Right cardiac atrium (tissue), 5 donors: ENCODE measurements around the gene KASH5. TPM values are rescaled to one million over a fixed set of nuclear protein-coding genes. Genes with fewer than 3 reads are reported as not detected.

Source experiments
- ATAC-seq, 2 donors: fragments of 200-7000 bp; cut with Tn5 transposase; one replicate each; pipeline versions ENCODE4 v1.8.0 to v1.9.1; 2020; ENCODE audit warnings: moderate library complexity in 2 of 2, mild to moderate bottlenecking in 1 of 2
- DNase-seq, 3 donors: peaks; one replicate each; pipeline ENCODE4 v3.0.0-alpha.2; 2020
- H3K27ac ChIP-seq: one replicate; pipeline ENCODE4 v1.5.1; 2013; ENCODE audit warnings: mild to moderate bottlenecking, low read length, control low read depth, moderate library complexity
- H3K27me3 ChIP-seq: one replicate; pipeline ENCODE4 v1.6.1; 2013; ENCODE audit not compliant: control insufficient read depth, insufficient read depth
- H3K4me1 ChIP-seq: one replicate; pipeline ENCODE4 v1.6.1; 2013; ENCODE audit warnings: low read length; ENCODE audit not compliant: control insufficient read depth, insufficient read depth
- H3K4me3 ChIP-seq: one replicate; pipeline ENCODE4 v1.5.1; 2013; ENCODE audit warnings: low read length, control low read depth
- H3K9me3 ChIP-seq: one replicate; pipeline ENCODE4 v1.6.1; 2013; ENCODE audit warnings: low read length; ENCODE audit not compliant: control insufficient read depth
- WGBS: extraction: QIAGEN DNeasy Blood & Tissue Kit; methylation state at CpG from one replicate; pipeline ENCODE4 v1.1.7; 2013; 5-methylcytosine and 5-hydroxymethylcytosine counted together
- intact Hi-C, 4 donors: fragments of 100-400 bp; cut with DNase I; formaldehyde crosslinking; loops; one replicate each; pipeline versions ENCODE4 v1.11.0 to v1.14.0; 2022 to 2023
- polyA plus RNA-seq: library from polyadenylated mRNA; stranded (reverse); fragments of 200-250 nt; gene quantifications from one replicate; pipeline ENCODE4 v1.2.3, GENCODE V29; 2013
- total RNA-seq, 4 donors: library from RNA; stranded (reverse); fragmentation: NEBNext Ultra II Directional; extraction: Animal tissue kit (Norgen Biotek cat#: 25700); gene quantifications; one replicate each; pipeline ENCODE4 v1.2.1, GENCODE V29; 2021
- donor health status: healthy with polysubstance abuse.
- donor health status: DM: no; HTN: yes; CAD: no.
- donor health status: DM: no; HTN: no; CAD: no.
- donor health status: DM: no; HTN: yes; CAD: no; lungs with severe emphysema.
- donor health status: DM: yes; HTN: yes; CAD: no.

Gene KASH5
- total and polyA plus RNA-seq, 5 donors, result not detected

DNA sequence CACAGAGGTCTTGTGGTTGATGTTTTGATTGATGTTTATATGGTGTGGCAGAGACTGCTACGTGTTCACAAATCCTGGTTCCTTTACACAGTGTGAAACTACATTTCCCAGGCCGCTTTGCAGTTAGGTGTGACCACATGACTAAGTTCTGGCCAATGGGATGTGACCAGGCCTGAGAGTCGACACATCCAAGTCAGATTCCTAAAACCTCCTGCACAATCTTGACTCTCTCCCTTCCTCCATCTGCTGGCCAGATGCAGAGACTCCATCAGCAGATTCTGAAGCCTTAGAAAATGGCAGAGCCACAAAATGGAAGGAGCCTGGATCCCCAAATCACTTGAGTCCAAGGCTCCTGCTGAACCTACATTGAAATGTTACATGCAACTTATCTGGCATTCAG lies 40.2 kb upstream of the KASH5 start:
- H3K4me1 ChIP-seq, result no peaks in the 10 kb centered on the region
- 64% methylated on average over 3 of the region's 3 CpGs for WGBS
- no peak overlapping the region for H3K4me3 ChIP-seq
- DNase-seq (no peak), ATAC-seq (peak; percentile 66 to 70)
- no peaks in the 10 kb centered on the region for H3K9me3 ChIP-seq
- H3K27me3 ChIP-seq, result no peaks in the 10 kb centered on the region
- no peak overlapping the region for H3K27ac ChIP-seq
- intact Hi-C loops, result no loop called here

DNA sequence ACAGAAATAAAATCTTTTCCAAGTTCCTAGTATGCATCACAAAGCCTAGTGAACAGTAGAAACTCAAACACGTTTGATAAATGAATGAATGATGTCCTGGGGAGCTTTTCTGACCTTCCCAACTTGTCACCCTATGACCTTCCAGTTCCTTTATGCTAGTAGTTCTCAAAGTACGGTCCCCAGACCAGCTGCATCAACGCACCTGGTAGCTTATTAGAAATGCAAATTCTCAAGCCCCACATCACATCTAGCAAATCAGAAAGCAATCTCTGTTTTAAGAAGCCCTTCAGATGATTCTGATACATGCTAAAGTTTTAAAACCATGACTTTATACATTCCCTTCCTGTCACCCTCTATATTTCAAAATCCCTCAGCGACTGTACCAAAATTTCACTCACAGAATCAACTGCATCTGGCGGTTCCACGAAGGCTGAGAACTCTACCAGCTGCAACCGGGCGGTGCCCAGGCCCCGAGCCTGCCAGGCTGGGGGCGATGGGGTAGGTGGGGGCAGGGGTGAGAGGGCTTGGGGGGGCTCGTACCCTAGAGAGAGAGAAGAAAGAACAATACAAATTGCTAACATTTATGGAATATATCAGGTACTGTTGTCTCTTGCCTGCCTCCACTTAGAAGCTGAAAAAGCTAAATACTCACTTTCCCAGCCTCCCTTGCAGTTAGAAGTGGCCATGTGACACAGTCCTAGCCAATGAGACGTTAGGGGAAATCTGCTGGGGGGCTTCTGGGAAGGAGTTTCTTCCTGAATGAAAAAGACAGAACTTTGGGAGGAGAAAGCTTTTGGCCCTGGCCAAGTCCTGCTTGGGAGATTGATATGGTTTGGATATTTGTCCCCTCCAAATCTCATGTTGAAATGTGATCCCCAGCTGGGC lies 39.5 kb upstream of the KASH5 start:
- Histone ChIP-seq H3K27ac (no peak overlapping the region), H3K27me3 (no peaks in the 10 kb centered on the region), H3K9me3 (no peaks in the 10 kb centered on the region), H3K4me3 (no peak overlapping the region), H3K4me1 (no peaks in the 10 kb centered on the region)
- ATAC-seq, result no peak
- DNase-seq, result no peak
- WGBS, result 89% methylated on average over 12 of the region's 12 CpGs
- intact Hi-C loops, result no loop called here

DNA sequence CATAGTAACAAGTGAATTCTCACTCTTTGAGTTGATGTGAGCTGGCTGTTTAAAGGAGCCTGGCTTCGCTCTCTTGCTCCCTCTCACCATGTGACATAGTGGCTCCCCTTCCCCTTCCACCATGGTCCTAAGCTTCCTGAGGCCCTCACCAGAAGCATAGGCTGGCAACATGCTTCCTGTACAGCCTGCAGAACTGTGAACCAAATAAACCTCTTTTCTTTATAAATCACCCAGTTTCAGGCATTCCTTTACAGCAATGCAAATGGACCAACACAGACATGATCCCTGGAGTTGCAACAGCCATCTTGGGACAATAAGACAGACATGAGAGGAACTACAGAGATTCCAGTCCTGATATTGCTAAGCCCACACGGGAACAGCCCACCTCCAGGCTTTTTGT lies 38.5 kb upstream of the KASH5 start:
- H3K27me3 ChIP-seq, result no peaks in the 10 kb centered on the region
- DNase-seq (no peak), ATAC-seq (no peak)
- intact Hi-C loops, result no loop called here
- WGBS, result 89% methylated on average over 2 of the region's 2 CpGs
- no peak overlapping the region for H3K4me3 ChIP-seq
- H3K27ac ChIP-seq, result no peak overlapping the region
- no peaks in the 10 kb centered on the region for H3K9me3 ChIP-seq
- no peaks in the 10 kb centered on the region for H3K4me1 ChIP-seq

DNA sequence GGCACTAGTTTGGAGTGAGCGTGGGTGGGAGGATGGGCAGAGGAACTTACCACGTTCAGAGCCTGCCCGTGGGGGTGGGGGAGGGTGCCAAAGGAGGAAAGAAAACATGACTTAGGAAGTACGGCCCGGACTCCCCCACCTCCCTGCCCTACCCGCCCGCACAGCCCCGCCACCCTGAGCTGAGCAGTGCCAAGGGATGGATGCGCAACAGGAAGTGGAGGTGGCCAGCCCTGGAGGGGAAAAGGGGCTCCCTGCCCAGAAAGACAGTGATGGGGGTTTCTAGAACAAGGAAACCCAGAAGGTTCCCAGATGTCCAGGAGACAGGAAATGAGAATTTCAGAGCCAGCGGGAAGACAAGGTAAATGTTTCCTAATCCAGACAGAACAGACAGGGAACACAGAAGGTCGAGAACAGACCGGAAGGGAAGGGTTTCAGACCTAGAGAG lies 32.1 kb upstream of the KASH5 start:
- ATAC-seq (peak; percentile 59 to 74), DNase-seq (peak; percentile 59 to 83 (median 70))
- WGBS, result 36% methylated on average over 12 of the region's 12 CpGs
- Histone ChIP-seq H3K4me3 (no peak overlapping the region), H3K4me1 (peaks cover 7% of the 10 kb centered on the region), H3K27me3 (no peaks in the 10 kb centered on the region), H3K27ac (no peak overlapping the region), H3K9me3 (no peaks in the 10 kb centered on the region)
- intact Hi-C loops, result no loop called here

DNA sequence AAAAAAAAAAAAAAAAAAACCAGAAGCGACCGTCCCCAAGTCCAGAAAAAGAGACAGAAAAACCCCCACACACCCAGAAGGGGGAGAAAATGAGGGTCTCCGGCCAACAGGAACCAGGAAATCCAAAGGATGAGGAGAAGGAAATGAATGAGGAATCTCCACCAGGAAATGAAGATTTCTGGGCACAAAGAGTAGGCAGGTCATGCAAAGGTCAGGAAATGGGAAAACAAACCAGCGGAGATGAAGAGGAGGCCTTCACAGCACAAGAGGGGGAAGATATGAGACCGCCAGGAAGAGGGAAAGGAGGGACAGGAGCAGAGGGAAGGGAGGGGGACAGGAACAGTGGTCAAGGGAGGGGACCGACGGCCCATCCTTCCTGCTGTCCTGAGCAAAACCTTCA lies 31.7 kb upstream of the KASH5 start:
- ATAC-seq (no peak), DNase-seq (no peak)
- 30% methylated on average over 7 of the region's 7 CpGs for WGBS
- intact Hi-C loops, result no loop called here
- Histone ChIP-seq H3K4me3 (no peak overlapping the region), H3K9me3 (no peaks in the 10 kb centered on the region), H3K4me1 (peaks cover 7% of the 10 kb centered on the region), H3K27me3 (no peaks in the 10 kb centered on the region), H3K27ac (peak overlapping the region; percentile 40)

DNA sequence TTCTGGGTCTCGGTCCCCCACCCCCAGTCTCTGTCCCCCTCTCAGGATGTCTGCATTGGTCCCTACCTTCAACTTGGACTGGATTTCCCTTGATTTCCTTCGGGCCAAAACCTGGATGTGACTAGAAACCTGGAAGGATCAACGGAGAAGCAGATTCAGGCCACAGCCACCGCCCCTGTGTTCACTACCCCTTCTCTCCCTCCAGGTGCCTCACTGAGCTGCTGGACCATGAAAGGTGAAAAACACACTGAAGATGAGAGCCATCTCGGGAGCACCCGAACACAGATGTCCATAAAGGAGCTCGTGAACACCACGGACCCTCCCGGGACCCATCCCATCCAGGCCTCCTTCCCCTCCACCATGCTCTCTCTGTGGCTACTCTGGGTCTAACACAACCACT lies 30.9 kb upstream of the KASH5 start:
- no peaks in the 10 kb centered on the region for H3K27me3 ChIP-seq
- H3K4me1 ChIP-seq, result peaks cover 7% of the 10 kb centered on the region
- intact Hi-C loops, result no loop called here
- H3K4me3 ChIP-seq, result no peak overlapping the region
- no peak overlapping the region for H3K27ac ChIP-seq
- 78% methylated on average over 9 of the region's 9 CpGs for WGBS
- ATAC-seq, result no peak
- DNase-seq, result peak in 1 of 3 donors; percentile 1
- H3K9me3 ChIP-seq, result no peaks in the 10 kb centered on the region

DNA sequence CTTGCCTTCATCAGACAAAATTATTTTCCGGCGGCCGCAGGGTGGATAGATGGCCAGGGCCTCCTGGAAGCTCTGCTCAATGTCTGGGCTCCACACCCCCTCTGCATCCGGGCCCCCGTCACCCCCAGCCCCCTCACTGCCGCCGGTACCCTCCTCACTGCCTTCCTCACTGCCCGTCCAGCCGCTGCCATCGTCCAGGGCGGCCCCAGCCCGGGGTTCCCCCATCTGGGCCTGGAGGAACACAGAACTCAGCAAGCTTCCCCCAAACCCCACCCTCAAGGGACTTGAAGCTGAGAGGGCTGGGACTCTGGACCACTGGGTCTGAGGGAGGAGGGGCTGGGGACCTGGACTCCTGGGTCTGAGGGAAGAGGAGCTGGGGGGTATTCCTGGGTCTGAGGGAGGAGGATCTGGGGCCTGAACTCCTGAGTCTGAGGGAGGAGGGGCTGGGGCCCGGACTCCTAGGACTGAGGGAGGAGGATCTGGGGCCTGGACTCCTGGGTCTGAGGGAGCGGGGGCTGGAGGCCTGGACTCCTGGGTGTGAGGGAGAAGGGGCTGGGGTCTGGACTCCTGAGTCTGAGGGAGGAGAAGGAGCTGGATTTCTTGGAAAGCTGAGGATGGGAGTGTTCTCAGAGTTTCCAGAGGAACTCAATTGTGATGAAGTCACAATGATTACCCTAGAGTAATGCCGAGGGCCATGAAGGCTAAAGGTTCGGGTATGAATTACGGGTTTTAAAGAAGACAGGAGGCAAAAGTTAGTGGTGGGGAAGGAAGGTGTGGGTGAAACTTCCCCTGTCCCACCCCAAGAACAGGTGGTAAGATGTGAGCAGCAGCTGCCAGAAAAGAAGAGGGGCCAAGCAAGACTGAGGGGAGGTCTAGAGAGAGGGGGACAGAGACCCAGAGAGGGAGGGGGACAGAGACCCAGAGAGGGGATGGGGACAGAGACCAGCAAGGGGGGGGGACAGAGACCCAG lies 27.9 kb upstream of the KASH5 start:
- peaks cover 7% of the 10 kb centered on the region for H3K4me1 ChIP-seq

DNA sequence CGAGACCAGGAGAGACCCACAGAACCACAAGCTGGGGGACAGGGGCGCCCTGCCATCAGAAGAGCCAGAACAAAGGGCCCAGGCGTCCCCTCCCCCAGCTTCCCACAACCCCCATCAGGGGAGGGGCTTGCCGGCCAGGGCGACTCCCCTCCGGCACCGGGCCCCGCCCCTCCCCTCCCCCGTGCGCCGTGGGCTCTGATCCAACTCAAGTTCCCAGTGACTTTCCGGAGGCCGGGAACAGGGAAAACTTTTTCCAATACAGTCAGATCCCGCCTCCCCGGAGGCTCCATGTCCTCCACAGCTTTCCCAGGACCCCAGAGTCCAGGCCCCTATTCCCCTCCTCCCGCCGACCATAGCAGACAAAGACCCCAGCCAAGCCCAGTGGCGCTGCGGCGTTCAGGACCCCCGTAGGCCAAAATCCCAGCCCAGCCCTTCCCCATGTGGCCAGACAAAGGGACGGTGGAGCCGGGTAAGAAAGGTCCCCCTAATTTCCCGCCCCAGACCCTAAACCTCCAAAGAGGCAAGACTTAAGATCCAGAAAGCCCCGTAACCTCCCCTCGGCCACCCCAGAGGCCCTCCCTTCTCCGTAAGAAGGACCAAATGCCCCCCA lies 26.5 kb upstream of the KASH5 start:
- Histone ChIP-seq H3K4me1 (peaks cover 5% of the 10 kb centered on the region), H3K9me3 (no peaks in the 10 kb centered on the region), H3K27ac (peak overlapping the region; percentile 93), H3K4me3 (peak overlapping the region; percentile 78), H3K27me3 (no peaks in the 10 kb centered on the region)
- DNase-seq (peak; percentile 86 to 96 (median 94)), ATAC-seq (peak; percentile 64 to 65)
- intact Hi-C loops, result loop anchor here in 1 of 4 donors (10.0 kb wide), 1 partner anchor 83 kb away; the partner anchor contains the start of gene SLC17A7
- WGBS, result 2% methylated on average over 27 of the region's 27 CpGs

More for the DNA sequence above, 27.9 kb upstream of the KASH5 start:
- no peaks in the 10 kb centered on the region for H3K27me3 ChIP-seq
- peak overlapping the region; percentile 13 for H3K27ac ChIP-seq
- ATAC-seq (no peak), DNase-seq (peak in 1 of 3 donors; percentile 57)
- no peaks in the 10 kb centered on the region for H3K9me3 ChIP-seq
- H3K4me3 ChIP-seq, result no peak overlapping the region
- intact Hi-C loops, result loop anchor here in 1 of 4 donors (10.0 kb wide), 1 partner anchor 85 kb away; the partner anchor contains the start of gene SLC17A7
- WGBS, result 75% methylated on average over 17 of the region's 17 CpGs

DNA sequence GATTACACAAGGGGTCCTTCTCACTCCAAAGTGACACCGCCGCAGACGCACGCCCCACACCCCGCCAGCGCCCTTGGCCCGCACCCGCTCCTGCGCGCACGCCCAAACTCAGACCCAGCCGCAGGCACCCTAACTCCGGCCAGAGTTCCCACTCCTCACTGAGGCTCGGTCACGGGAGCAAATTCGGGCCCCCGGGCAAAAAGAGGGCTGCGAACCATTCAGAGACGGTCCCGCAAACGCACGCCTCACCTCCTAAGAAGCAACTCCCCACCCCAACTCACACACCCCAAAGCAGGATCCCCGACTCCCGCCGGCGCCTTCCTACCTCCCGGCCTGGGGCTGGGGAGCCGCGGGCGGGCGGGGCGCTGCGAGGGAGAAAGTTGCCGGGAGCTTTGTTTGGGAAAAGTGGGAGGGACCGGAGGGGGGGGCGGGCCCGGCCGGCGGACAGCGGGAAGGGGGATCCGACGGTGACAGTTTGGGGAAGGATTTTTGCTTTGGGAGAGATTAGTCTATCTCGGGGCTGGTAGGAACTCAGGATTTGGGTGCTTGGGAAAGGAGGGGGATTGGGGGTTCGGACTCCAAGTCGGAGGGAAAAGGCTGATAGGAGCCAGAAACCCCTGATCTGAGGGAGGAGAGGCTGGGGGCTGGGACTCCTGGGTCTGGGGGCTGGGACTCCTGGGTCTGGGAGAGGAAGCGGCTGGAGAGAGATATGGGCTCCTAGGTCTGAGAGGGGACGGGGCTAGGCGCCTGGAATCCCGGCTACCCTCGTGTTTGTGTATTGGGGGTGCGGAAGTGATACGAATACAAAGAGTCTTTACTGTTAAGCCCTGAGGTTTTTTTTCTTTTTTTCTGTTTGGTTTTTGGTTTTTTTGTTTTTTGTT lies 25.8 kb upstream of the KASH5 start, which contains the start of gene TEAD2:
Gene TEAD2, minus strand, starts transcription at position 369 of the 881 bp plus-strand sequence. CDS start 2,341 bp downstream, outside the sequence.
- under 1% methylated on average over 52 of the region's 52 CpGs for WGBS
- Histone ChIP-seq H3K9me3 (no peaks in the 10 kb centered on the region), H3K4me3 (peak within 1 kb of the TSS; percentile 78), H3K4me1 (no peaks in the 10 kb centered on the region), H3K27me3 (no peaks in the 10 kb centered on the region), H3K27ac (peak within 1 kb of the TSS; percentile 93)
- DNase-seq (peak; percentile 82 to 93 (median 93)), ATAC-seq (peak; percentile 65 to 68)
- intact Hi-C loops, result loop anchor here in 1 of 4 donors (10.0 kb wide), 1 partner anchor 83 kb away; the partner anchor contains the start of gene SLC17A7
